GM19468 (cell line): ENCODE data around the gene MACROH2A1.
"Not testable (repeated sequence)": the region's sequence is repeated elsewhere in the genome, so short reads cannot be mapped to it uniquely, and the experiment has no call there.

Source experiments
- ATAC-seq: cut with Tn5 transposase; IDR thresholded peaks from one replicate; pipeline ENCODE4 v1.9.1; 2021; ENCODE audit warnings: mild to moderate bottlenecking, moderate library complexity, moderate number of reproducible peaks; ENCODE audit not compliant: unreplicated experiment; ENCODE audit errors: extremely low read depth

MACROH2A1 gene

DNA sequence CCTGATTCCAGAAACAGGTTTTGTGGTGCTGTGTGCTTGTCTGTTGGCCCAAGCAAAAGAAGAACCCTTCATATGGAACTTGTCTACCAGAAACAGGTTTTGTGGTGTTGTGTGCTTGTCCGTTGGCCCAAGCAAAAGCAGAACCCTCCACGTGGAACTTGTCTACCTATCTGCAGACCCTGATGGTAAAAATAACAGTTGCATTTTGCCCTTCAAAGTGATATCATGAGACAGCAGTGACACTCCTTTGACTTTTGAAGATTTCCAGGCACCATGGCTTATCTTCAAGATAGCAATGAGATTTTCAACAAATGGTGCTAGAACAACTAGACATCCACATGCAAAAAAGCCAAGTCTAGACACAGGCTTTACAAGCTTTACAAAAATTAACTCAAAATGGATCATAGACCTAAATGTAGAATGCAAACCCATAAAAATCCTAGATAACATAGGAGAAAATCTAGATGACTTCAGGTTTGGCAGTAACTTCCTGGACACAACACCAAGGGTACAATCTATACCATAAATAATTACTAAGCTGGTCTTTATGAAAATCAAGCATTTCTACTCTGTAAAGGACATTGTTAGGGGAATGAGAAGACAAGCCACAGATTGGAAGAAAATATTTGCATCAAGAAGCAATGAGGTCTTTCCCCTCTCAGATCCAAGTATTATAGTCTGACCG, 16.8 kb downstream of the MACROH2A1 start:
- no peak for ATAC-seq

DNA sequence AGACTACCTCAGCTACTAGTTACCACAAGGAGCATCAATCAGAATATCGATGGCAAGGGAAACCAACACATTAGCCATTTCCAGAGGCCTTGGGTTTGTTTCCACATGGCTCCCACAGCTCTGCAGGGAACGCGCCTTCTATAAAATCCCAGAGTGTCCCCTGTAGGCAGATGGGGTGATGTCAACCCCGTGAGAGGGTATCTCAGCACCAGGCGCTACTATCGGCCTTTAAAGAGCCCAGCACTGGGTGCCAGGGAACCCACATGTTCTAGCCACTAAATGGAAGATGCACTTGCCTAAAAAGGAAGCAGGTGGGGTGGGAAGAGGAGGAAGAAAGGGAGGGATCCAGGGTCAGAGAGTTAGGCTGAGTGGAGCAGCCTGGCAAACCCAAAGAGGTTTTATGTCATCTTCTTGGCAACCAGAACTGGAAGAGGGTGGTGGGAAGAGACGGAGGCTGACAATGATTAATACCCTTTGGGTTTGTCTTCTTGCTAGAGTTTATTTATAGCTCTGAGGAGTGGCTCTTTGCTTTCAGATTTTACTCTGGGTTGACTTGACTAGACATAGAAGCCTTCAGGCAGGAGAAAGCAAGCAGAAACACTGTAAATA, 19.9 kb downstream of the MACROH2A1 start:
- ATAC-seq = no peak

DNA sequence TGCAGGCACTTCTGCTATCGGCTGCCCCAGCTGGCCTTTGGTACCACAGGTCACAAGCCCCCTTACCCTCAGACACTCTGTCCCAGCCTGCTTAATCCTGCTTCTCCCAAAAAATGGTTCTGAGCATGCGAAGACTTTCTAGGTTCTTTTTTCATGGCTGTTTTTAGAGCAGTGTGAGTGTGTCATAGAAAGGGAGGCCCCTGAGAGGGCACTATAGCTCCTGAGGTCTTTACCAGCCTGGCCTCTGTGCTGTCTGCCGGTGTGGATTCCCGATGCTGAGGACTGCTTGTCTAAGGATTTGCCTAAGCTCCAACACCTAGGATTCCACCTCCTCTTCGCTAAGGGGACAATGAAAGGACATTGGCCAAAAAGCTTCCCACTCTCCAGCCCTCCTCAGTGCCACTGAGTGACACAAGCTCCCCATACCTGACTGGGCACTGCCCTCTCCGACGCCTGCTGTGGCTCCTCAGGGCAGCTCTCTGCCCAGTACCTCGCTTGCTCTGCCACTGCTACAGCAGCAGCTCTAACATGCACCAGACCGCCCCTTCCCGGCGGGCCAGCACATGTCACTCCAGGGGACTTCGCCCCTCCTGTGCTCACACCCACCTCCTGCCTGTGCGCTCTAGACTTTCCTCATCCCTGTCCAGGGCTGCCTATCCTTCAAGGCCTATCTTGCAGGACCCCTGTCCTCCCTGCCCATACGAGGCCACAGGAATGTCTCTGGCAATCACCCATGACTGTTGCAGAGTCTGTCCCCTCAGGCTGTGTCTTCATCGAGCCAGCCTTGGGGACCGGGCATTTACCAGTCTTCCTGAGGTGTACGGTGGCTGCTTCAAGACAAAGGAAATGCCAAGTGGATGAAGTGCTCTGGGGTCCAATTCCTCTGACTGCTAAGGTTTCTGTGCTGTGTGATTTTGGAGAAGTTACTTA, 21.0 kb downstream of the MACROH2A1 start:
- ATAC-seq = no peak

DNA sequence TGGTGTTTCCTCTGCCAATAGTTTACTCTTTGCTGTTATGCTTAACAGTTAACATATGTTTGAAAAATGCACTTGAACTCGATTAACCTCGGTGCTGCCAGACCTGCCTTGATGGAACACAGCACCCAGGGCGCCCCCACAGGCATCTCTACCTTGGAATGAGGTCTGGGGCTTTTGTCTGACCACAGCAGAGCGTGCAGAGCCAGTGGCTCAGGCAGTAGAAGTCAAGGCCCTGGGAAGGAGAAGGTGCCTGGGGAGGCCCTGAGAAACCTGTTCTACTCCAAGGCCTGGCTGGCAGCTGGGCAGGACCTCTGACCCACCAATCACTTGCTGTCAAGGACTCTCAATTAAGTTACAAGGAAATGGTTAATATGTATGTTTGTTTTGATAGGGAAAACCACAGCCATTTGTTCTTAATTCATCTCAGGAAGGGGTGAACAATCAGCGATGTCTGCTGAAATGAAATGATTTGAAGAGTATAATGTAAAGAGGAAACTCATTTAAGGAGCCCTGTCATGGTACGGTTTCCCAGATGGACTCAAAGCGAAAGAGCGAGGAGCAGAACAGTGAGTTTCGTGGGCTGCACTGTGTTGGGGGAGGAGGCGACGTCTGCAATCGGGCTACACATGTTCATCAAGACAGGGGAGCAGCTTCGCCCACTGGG, 21.9 kb downstream of the MACROH2A1 start:
- ATAC-seq = peak; percentile 56

DNA sequence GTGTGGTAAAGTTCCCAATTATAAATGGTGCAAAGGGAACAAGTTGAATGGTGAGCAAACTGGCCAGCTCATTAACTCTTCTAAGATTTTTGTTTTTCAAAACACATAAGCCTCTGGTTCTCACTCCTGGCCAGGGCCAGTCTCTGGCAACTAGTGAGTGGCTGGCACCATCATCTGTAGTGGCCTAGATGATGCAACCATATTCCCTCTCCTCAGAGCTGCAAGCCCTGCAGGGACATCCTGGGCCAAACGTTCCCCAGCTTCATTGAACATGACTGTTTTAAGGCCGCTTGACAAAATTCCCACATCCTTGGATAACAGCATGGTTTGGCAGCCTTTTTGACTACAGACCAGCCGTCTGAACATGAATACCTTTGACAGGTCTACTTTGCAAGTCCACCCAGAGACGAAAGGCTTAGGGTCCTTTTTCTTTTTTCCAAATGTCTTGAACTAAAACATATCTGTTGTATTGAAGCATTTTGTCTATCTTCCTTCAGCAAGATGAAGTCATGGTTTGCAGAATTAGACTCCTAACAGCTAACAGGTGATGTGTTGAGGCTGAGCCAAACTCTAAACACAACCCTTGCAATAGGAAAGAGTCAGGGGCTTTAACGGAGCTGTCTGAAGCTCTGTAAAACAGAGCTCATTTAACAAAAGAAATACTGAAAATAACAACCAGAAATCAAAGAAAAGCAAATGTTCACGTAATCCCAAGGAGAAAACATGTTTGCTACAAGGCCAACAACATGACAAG, 23.8 kb downstream of the MACROH2A1 start:
- ATAC-seq = no peak

DNA sequence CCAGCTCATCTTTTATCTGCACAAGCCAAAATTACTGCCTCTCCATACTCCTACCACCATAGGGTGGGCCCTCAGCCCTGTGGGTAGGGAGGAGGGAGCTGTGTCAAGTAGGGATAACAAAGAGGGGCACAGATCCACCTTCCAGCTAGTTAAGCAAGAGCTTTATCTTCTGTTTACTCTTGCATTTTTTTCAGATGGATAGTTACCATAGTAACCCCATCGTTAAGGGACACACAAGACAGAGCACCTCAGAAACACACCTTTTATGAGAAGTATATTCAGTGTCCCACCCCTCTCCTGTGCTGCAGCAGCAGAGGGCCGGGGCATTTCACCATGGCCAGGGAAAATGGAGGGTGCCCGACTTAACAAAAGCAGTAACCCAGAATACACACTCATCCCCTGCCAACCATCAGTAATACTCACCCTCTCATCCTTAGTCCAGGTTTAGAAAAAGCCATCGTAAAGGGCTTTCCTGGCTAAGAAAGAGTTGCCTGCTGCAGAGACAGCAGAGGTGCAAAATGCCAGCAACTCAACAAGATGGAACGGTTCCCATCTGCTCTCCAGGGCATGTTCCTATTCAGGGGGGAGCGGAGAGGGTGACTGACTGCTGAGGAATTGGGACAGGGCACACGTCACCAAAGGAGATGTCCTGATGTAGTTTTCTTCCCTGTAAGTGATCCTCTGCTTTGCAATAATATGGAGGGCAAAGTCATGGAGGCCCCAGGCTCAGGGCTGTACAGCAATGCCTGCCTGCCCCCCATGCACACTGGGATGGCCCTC, 25.1 kb downstream of the MACROH2A1 start:
- ATAC-seq = no peak

DNA sequence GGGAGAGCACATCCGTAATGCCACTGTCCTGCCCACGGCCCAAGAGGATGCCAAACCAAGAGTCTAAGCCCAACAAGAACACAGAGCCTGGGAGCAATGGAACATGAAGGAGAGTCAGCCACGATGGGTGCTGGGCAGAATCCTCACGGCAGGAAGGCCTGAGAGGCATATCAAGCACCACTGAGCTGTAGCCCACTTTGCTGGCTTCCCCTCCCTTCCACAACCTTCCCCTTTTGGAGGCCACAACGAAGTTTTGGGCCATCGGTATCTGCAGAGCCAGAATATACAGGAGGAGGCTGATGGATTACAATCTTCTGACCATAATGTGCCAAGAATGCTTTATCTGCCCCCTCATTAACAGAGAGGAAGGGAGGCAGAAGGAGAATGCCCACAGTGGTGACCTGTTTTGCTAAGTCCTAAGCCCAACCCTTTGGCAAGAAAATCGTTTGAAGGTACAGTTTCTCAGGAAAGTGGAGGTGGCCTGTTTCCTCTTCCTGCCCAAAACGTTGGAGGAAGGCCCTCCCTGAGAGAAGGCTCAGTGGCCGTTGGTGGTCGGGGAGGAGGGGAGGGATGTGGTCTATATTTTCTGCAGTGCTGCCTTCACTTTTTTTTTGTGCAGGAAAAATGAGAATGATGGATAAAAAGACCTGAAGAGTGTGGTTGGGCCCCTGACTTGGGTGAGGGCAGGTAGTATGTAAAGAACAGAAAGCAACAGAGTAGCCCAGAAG, 26.2 kb downstream of the MACROH2A1 start:
- ATAC-seq = no peak

DNA sequence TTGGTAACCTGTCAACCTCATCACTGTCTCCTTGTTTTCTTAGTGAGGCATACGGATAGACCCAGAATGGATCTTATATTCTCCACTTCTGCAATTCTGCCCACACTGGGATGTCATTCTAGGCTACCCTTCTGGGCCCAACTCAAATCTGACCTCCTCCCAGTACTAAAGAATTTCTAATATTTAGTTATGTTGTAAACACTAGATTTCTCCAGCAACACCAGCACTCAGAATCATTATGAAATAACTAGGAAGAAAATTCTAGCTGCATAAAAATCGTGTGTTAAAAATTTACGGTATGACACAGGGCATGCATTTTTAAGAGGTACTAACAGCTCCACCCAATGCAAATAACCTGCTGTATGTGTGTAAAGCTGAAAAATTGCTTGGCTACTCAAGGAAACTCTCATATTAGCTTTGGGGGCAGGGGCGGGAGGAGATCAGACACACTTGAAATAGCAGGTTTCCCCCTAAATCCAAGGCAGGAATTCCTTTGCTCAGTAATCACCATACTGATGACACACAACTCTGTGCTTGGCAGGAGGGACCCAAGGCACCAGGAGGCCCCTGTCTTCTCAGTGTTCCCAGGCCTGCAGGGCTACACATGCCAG, 27.3 kb downstream of the MACROH2A1 start:
- no peak for ATAC-seq

DNA sequence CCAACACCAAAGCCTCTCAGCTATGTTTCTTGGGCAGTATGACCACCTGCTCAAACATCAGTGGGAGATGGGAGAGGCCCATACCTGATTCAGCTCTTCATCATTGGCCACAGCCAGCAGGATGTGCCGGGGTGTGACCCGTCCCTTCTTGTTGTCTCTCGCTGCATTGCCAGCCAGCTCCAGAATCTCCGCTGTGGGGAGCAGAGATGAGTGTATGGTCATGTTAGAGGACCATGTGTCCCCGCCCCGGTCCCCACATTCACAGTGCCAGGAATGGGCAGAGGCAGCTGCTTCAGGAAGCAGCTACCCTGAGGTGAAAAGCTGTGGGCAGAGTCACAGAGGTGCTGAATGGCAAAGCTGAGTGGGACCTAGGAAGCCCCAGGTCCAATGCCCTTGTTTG, 29.1 kb downstream of the MACROH2A1 start:
- no peak for ATAC-seq

DNA sequence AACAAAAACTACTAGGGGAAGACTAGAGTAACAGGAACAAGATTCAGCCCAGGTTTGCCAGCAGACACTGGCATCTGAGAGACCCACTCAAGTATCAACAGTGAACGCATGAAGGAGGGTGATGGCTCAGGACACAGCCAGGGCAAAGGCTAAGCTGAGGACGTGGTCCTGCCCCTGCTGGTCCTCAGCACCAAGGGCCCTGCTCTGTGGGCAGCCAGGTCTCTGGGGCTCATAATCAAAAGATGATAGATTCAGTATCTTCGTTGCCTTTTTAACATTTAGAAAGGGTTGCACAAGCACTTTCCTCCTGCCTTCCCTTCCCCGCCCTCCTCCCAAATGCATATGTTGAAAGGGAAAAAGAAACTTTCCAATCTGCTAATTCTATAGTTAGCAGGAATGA, 31.5 kb downstream of the MACROH2A1 start:
- ATAC-seq = no peak

DNA sequence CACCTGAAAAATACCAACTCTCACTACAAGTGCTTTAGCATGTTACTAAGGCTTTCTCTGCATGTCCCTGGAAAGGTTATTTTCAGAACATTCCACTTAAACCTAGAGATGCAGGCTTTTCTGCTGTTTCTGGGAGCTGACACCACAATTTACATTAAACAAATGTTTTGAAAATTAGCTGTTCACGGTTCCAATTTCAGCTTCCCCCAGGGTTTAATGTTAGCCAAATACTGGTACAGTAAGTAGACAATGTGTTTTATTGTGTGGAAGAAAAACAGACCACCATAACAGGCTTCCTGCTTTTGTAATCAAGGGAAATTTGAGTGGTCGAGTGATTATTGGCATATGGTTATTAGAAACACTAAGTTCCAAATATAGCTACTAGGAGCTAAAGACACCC, 32.0 kb downstream of the MACROH2A1 start:
- ATAC-seq = no peak

DNA sequence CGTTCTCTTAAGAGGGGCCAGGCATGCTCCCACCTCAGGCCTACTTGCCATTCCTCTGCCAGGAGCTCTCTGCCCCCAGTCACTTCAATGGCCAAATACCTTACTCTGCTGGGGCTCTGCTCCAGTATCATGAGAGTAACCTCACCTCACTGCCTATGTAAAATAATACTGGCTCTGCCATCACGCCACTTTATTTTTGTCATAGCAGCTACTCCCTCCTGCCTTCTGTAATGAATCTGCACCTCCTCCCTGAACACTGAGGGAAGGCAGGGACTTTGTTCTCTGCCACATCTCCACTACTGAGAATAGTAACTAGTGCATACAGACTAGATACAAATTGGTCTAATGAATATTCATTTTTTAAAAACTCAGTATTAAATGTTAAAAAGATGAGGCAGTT, 33.8 kb downstream of the MACROH2A1 start:
- no peak for ATAC-seq

DNA sequence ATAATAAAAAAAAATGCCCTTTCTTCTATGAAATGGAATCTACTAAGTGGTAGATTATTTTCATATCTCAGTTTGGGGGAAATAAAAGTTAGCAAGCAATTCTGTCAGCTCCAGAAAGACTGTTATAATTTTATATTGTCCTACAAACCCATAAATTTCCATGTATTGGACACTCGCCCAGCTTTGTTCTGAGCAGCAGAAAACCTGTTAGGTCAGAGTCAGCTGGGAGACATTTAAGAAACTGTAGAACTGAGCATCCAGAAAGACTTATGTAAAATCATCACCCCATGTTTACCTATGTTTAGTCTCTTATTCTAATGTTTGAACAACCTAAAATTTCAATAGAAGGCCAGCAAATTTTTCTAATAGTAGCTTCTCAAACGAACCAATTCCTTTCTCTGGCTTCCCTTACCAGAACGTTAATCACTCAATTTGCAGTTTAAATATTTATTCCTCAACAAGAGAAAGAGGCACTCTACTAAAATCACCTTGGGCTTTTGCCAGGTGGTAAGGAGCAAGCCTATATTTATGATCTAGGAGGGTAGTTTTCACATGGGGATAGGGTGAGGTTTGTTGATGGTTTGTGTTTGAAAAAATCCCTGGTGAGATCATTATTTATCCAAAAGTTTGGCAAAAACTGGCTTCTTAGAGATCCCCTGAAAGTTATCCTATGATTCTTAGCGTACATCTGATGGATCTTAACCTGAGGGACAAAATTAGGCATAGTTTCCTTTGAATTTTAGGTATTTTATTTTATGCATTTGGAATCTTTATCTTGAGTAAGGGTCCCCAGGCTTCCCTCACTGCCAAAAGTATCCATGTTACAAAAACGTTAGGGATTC, 34.4 kb downstream of the MACROH2A1 start:
- ATAC-seq = no peak

DNA sequence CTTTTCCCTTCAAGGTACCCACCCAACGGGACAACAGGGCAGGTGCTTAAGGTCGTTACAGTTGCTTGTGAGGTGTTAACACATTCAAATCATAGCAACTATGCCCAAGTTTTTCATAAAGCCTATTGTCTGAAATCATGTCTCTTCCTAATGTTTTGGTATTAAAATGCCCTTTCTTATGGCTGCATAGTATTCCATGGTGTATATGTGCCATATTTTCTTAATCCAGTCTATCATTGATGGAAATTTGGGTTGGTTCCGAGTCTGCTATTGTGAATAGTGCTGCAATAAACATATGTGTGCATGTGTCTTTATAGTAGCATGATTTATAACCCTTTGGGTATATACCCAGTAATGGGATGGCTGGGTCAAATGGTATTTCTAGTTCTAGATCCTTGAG, 35.7 kb downstream of the MACROH2A1 start:
- ATAC-seq = not testable (repeated sequence)

DNA sequence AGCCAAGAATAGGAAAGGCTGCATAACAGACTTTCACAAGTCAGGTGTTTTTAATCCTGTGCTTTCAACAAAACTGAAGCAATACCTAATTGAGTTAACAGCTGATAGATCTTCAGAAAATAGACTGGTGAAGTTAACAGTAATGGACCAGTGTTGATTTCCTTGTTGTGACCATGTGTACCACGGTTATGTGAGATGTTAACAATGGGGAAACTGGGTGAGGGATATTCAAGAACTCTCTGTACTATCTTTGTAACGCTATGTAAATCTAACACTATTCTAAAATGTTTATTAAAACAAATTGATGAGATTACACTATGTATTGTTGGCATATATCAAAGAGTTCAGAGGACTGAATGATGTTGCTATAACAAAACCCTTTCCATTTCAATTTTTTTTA, 36.9 kb downstream of the MACROH2A1 start:
- ATAC-seq = no peak

DNA sequence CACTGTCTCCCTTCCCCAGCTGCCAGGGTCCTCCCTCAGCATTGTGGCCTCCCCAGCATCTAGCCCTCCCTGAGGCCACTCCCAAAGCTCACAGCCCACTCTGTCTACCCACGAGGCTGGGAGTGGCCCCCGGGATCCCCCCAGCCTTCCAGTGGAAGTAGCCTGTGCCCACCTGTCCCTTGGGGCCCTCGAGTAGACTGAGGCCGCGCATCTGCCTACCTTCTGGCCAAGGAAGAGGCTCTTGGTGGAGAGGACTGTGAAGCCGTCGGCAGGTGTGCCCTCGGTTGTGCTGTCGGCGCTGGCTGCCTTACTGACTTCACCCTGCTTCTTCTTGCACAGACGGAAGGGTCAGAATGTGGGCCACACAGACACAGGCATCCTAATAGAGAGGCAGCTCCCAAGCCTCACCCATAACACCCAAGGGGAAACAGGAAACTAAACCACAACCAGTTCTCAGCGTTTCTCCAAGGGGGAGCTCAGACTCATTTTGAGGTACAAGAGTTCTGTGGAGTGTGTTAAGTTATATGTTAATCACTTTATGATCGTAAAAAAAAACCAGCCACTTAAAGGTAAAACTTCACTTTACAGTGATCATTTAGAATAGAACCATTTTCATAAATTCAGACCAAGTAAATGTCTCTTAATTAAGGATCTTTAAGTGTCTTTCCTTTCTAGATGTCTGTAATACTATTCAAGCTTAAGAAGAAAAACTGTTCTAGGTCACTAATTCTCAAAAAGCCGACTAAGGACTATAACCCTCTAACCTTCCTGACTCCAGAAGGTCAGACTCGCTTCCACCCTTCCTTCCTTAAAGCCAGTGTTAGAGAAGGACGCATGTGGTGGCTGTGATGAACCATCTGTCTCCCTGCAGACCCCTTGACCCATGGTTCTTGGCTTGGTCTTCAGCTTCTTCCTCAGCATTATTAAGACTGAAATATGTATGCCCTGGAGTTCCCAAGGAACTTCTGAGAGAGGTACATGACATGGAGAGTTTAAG, 38.5 kb downstream of the MACROH2A1 start:
- ATAC-seq = no peak
